HG03439 (cell line): ENCODE data around the gene DUS2.
"Not testable (repeated sequence)": the region's sequence is repeated elsewhere in the genome, so short reads cannot be mapped to it uniquely, and the experiment has no call there.

ENCODE experiments used
- ATAC-seq: cut with Tn5 transposase; IDR thresholded peaks from one replicate; pipeline ENCODE4 v1.9.1; 2021; ENCODE audit warnings: mild to moderate bottlenecking, moderate library complexity; ENCODE audit not compliant: unreplicated experiment

DUS2 gene

GRCh38 chr16:67998231-67998778 is 24.8 kb upstream of the DUS2 start:
- ATAC-seq, result not testable (repeated sequence)

- not testable (repeated sequence) for ATAC-seq
Observed at GRCh38 chr16:67998779-67999688, 24.1 kb upstream of the DUS2 start, which contains the start of gene DPEP2. DPEP2 (minus strand) TSS chr16:67999484; CDS start chr16:67993212, 6,272 bp downstream.

GRCh38 chr16:67999985-68000384 is 23.1 kb upstream of the DUS2 start:
- no peak for ATAC-seq

GRCh38 chr16:68000450-68000849 is 22.6 kb upstream of the DUS2 start:
- no peak for ATAC-seq

- no peak for ATAC-seq
Observed at GRCh38 chr16:68003031-68003430, 20.1 kb upstream of the DUS2 start.

- no peak for ATAC-seq
Observed at GRCh38 chr16:68005211-68005610, 17.9 kb upstream of the DUS2 start.

GRCh38 chr16:68005786-68006286 is 17.2 kb upstream of the DUS2 start:
- no peak for ATAC-seq

GRCh38 chr16:68009157-68009735 is 13.8 kb upstream of the DUS2 start:
- no peak for ATAC-seq

GRCh38 chr16:68009872-68010271 is 13.2 kb upstream of the DUS2 start:
- ATAC-seq, result not testable (repeated sequence)

GRCh38 chr16:68013440-68013839 is 9.6 kb upstream of the DUS2 start:
- ATAC-seq, result no peak

- no peak for ATAC-seq
Observed at GRCh38 chr16:68015681-68016080, 7.4 kb upstream of the DUS2 start, which contains the start of gene DPEP2NB. DPEP2NB (minus strand) TSS chr16:68015911; CDS start chr16:68015770, 141 bp downstream.

- no peak for ATAC-seq
Observed at GRCh38 chr16:68019167-68019680, 3.9 kb upstream of the DUS2 start.

GRCh38 chr16:68021490-68021889 is 1.6 kb upstream of the DUS2 start:
- no peak for ATAC-seq

GRCh38 chr16:68022278-68022727 is 781 bp upstream of the DUS2 start:
- ATAC-seq, result peak; percentile 12

- no peak for ATAC-seq
Observed at GRCh38 chr16:68028996-68029395, 5.9 kb downstream of the DUS2 start.

- ATAC-seq, result not testable (repeated sequence)
Observed at GRCh38 chr16:68030108-68030507, 7.0 kb downstream of the DUS2 start.

- ATAC-seq, result no peak
Observed at GRCh38 chr16:68031951-68032350, 8.9 kb downstream of the DUS2 start.

GRCh38 chr16:68033101-68033500 is 10.0 kb downstream of the DUS2 start:
- no peak for ATAC-seq

GRCh38 chr16:68035227-68035626 is 12.1 kb downstream of the DUS2 start:
- ATAC-seq, result no peak

GRCh38 chr16:68037841-68038597 is 14.9 kb downstream of the DUS2 start:
- no peak for ATAC-seq
